ENCODE data around the gene METTL23. TPM values are rescaled to one million over a fixed set of nuclear protein-coding genes. Genes with fewer than 3 reads are reported as not detected.

The METTL23 gene
- total and polyA plus RNA-seq, 2 of the 8 experiments (the other 6 are each of a cell fraction or from before 2014, with no cell fraction given): 36.1 to 60.2 TPM

DNA sequence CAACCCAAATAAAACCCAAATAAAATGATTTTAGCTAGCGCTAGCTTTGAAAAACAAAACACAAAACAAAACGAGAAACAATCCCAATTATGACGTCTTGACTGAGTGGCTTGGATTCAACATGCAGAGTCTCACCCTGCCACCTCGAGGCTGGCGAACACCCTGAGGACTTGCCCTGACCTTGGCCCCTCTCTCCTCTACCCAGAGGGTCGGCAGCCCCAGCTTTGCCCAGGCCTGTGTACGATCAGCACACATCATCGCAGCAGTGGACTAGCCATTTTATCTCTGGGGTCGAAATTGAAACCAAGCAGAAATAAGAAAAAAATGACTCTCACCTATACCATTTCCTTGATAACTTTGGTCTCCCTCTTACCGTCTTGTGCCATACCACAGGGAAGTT, 5.2 kb upstream of the METTL23 start (continued):
- TF ChIP-seq CBX5 (IDR thresholded peaks at IDR 0.05; ENCODE audit: low read depth, low read length): no peak
- no peak for TF ChIP-seq KDM4A (IDR thresholded peaks at IDR 0.05; ENCODE audit: low read depth, low read length, severe bottlenecking)
